SK-N-SH treated with all-trans-retinoic acid at 6 μM for 48 hours (cell line): ENCODE data around the gene SMARCE1.

Source experiments
- ATAC-seq: fragments of 200-7000 bp; cut with Tn5 transposase; 3 replicates; pipeline ENCODE4 v1.9.1; 2020; ENCODE audit warnings: mild to moderate bottlenecking, moderate library complexity
- BACH2 ChIP-seq: fragments of 250-450 bp; sonication (Bioruptor Pico); IDR thresholded peaks from 2 replicates; pipeline ENCODE4 v1.9.0; 2021; ENCODE audit warnings: mild to moderate bottlenecking, borderline replicate concordance
- ESRRG ChIP-seq: fragments of 250-450 bp; sonication (Bioruptor Pico); IDR thresholded peaks from 2 replicates; pipeline ENCODE4 v1.6.1; 2021; ENCODE audit warnings: mild to moderate bottlenecking
- ISL1 ChIP-seq: fragments of 250-450 bp; sonication (Bioruptor Pico); IDR thresholded peaks from 2 replicates; pipeline ENCODE4 v2.1.2; 2022; ENCODE audit warnings: mild to moderate bottlenecking, moderate library complexity
- OSR1 ChIP-seq: fragments of 250-450 bp; sonication (Bioruptor Pico); IDR thresholded peaks from 2 replicates; pipeline ENCODE4 v1.8.0; 2022; ENCODE audit warnings: moderate library complexity, mild to moderate bottlenecking, inconsistent platforms
- TCF4 ChIP-seq: fragments of 250-450 bp; sonication (Bioruptor Pico); IDR thresholded peaks from 2 replicates; pipeline ENCODE4 v1.8.0; 2021; ENCODE audit warnings: mild to moderate bottlenecking, moderate library complexity, borderline replicate concordance
- TOX ChIP-seq: fragments of 250-450 bp; sonication (Bioruptor Pico); IDR thresholded peaks from 2 replicates; pipeline ENCODE4 v1.8.0; 2021; ENCODE audit warnings: mild to moderate bottlenecking, moderate library complexity, borderline replicate concordance
- ZC3H10 ChIP-seq: fragments of 250-450 bp; sonication (Bioruptor Pico); IDR thresholded peaks from 2 replicates; pipeline ENCODE4 v1.5.1; 2021; ENCODE audit warnings: mild to moderate bottlenecking, moderate library complexity
- ZFP3 ChIP-seq: fragments of 250-450 bp; sonication (Bioruptor Pico); IDR thresholded peaks from 2 replicates; pipeline ENCODE4 v1.5.0; 2020; ENCODE audit warnings: mild to moderate bottlenecking, moderate library complexity
- ZFP30 ChIP-seq: fragments of 450-650 bp; formaldehyde crosslinking; IDR thresholded peaks from 2 replicates; pipeline ENCODE4 v1.5.0; 2022; ENCODE audit warnings: mild to moderate bottlenecking, moderate library complexity
- ZNF565 ChIP-seq: fragments of 450-650 bp; formaldehyde crosslinking; conservative IDR thresholded peaks from 2 replicates; pipeline ENCODE4 v1.5.0; 2020; ENCODE audit warnings: low read depth, mild to moderate bottlenecking, moderate library complexity
- ZNF70 ChIP-seq: fragments of 450-650 bp; formaldehyde crosslinking; IDR thresholded peaks from 2 replicates; pipeline ENCODE4 v1.5.0; 2020; ENCODE audit warnings: mild to moderate bottlenecking, moderate library complexity
- TF ChIP-seq, protein P1 (sequence below): fragments of 250-450 bp; sonication (Bioruptor Pico); IDR thresholded peaks from 2 replicates; pipeline ENCODE4 v1.5.1; 2020; ENCODE audit warnings: low read depth, mild to moderate bottlenecking, moderate library complexity
- TF ChIP-seq, protein P2 (sequence below): fragments of 250-450 bp; sonication (Bioruptor Pico); IDR thresholded peaks from 2 replicates; pipeline ENCODE4 v1.8.0; 2020; ENCODE audit warnings: mild to moderate bottlenecking, moderate library complexity, borderline replicate concordance
- TF ChIP-seq, protein P3 (sequence below): fragments of 250-450 bp; sonication (Bioruptor Pico); IDR thresholded peaks from 2 replicates; pipeline ENCODE4 v1.8.0; 2021; ENCODE audit warnings: low read depth, mild to moderate bottlenecking, moderate library complexity, borderline replicate concordance
- TF ChIP-seq, protein P4 (sequence below): fragments of 250-450 bp; sonication (Bioruptor Pico); IDR thresholded peaks from 2 replicates; pipeline ENCODE4 v1.5.0; 2020; ENCODE audit warnings: mild to moderate bottlenecking, moderate library complexity

The SMARCE1 gene

DNA sequence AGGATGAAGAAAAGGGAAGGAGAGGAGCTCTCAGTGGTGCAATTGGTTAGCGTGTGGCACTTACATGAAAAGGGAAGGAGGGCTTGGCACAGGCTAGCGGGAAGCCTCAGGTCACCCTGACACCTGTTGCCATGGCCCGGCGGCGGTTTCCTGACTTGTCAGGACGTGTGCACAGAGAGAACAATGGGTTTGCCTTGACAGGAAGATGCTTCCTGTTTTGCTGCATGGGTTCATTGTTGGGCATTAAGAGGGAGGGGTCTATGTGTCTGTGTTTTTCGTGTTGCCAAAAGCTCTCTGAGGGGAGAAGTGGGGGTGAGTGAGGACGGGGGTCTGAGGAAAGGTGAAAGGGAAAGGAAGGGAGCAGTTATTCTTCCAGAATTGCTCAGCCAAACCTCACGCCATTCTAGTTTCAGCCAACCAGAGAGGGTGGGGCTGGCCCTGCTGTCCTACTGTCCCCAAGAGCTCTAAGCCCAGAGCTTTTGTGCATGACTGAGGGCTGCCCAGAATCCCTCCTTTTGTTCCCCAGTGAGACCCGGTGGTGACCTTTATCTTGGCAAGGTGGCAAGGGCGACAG, 65.2 kb downstream of the SMARCE1 start:
- no peak for ATAC-seq
- TF ChIP-seq ZFP3 (CRISPR knock-in tag) = no peak
- TF ChIP-seq ZFP30 (CRISPR knock-in tag) = no peak
- TF ChIP-seq, protein P1, sequence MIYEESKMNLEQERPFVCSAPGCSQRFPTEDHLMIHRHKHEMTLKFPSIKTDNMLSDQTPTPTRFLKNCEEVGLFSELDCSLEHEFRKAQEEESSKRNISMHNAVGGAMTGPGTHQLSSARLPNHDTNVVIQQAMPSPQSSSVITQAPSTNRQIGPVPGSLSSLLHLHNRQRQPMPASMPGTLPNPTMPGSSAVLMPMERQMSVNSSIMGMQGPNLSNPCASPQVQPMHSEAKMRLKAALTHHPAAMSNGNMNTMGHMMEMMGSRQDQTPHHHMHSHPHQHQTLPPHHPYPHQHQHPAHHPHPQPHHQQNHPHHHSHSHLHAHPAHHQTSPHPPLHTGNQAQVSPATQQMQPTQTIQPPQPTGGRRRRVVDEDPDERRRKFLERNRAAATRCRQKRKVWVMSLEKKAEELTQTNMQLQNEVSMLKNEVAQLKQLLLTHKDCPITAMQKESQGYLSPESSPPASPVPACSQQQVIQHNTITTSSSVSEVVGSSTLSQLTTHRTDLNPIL (CRISPR knock-in tag) = no peak
- TF ChIP-seq BACH2 (CRISPR knock-in tag) = no peak
- TF ChIP-seq, protein P2, sequence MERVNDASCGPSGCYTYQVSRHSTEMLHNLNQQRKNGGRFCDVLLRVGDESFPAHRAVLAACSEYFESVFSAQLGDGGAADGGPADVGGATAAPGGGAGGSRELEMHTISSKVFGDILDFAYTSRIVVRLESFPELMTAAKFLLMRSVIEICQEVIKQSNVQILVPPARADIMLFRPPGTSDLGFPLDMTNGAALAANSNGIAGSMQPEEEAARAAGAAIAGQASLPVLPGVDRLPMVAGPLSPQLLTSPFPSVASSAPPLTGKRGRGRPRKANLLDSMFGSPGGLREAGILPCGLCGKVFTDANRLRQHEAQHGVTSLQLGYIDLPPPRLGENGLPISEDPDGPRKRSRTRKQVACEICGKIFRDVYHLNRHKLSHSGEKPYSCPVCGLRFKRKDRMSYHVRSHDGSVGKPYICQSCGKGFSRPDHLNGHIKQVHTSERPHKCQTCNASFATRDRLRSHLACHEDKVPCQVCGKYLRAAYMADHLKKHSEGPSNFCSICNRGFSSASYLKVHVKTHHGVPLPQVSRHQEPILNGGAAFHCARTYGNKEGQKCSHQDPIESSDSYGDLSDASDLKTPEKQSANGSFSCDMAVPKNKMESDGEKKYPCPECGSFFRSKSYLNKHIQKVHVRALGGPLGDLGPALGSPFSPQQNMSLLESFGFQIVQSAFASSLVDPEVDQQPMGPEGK = no peak
- TF ChIP-seq ZC3H10 (CRISPR knock-in tag) = no peak
- no peak for TF ChIP-seq TCF4 (CRISPR knock-in tag)

DNA sequence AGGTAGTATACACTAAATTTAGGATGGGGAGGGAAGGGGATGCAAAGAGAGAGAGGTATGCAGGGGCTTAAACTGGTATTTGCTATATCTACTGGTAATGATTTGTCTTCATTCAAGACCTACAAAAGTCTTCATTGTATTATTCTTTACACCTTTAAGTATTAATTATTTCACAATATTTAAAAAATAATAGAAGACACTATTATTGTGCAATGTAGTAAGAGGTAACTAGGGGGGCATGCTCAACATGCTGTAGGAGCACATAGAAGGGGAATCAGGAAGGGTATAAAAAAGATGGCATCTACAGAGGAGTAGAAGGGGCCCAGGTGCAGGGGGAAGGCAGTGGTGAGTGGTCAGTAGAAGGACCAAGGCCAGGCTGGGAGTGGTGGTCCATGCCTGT, 67.5 kb downstream of the SMARCE1 start:
- ATAC-seq = no peak

DNA sequence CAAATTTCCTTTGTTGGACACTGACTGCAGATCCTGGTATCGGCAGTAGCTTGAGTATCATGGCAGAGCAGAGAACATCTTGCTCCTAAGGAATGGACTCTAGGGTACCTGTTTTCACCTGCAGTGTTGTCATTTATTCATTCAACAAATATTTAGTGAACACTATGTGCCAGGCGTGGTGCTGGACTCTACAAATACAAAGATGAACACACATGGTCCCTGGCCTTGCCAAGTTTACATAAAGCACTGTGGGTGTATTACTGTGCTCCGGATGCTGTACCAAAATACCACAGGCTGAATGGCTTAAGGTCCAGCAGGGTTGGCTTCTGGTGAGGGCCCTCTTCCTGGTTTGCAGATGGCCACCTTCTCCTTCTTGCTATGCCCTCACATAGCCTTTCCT, 68.1 kb downstream of the SMARCE1 start:
- TF ChIP-seq TOX (CRISPR knock-in tag) (no peak), ZFP30 (CRISPR knock-in tag) (no peak), OSR1 (CRISPR knock-in tag) (no peak), ISL1 (CRISPR knock-in tag) (no peak), ZFP3 (CRISPR knock-in tag) (no peak), ZNF70 (CRISPR knock-in tag) (no peak), ESRRG (CRISPR knock-in tag) (no peak), ZNF565 (CRISPR knock-in tag) (no peak), ZC3H10 (CRISPR knock-in tag) (no peak)
- TF ChIP-seq, protein P3, sequence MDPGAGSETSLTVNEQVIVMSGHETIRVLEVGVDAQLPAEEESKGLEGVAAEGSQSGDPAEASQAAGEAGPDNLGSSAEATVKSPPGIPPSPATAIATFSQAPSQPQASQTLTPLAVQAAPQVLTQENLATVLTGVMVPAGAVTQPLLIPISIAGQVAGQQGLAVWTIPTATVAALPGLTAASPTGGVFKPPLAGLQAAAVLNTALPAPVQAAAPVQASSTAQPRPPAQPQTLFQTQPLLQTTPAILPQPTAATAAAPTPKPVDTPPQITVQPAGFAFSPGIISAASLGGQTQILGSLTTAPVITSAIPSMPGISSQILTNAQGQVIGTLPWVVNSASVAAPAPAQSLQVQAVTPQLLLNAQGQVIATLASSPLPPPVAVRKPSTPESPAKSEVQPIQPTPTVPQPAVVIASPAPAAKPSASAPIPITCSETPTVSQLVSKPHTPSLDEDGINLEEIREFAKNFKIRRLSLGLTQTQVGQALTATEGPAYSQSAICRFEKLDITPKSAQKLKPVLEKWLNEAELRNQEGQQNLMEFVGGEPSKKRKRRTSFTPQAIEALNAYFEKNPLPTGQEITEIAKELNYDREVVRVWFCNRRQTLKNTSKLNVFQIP = no peak
- TF ChIP-seq, protein P4, sequence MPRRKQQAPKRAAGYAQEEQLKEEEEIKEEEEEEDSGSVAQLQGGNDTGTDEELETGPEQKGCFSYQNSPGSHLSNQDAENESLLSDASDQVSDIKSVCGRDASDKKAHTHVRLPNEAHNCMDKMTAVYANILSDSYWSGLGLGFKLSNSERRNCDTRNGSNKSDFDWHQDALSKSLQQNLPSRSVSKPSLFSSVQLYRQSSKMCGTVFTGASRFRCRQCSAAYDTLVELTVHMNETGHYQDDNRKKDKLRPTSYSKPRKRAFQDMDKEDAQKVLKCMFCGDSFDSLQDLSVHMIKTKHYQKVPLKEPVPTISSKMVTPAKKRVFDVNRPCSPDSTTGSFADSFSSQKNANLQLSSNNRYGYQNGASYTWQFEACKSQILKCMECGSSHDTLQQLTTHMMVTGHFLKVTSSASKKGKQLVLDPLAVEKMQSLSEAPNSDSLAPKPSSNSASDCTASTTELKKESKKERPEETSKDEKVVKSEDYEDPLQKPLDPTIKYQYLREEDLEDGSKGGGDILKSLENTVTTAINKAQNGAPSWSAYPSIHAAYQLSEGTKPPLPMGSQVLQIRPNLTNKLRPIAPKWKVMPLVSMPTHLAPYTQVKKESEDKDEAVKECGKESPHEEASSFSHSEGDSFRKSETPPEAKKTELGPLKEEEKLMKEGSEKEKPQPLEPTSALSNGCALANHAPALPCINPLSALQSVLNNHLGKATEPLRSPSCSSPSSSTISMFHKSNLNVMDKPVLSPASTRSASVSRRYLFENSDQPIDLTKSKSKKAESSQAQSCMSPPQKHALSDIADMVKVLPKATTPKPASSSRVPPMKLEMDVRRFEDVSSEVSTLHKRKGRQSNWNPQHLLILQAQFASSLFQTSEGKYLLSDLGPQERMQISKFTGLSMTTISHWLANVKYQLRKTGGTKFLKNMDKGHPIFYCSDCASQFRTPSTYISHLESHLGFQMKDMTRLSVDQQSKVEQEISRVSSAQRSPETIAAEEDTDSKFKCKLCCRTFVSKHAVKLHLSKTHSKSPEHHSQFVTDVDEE (CRISPR knock-in tag) = no peak
- TF ChIP-seq, protein P1 (CRISPR knock-in tag) = no peak
- TF ChIP-seq, all 23 proteins: peak for 0
- ATAC-seq = no peak

More for the DNA sequence above, 67.5 kb downstream of the SMARCE1 start:
- TF ChIP-seq, protein P4 (CRISPR knock-in tag) = no peak
